ENCODE measurements around the gene ADGRV1.

The ADGRV1 gene

GRCh38 chr5:91178461-91178860 lies 619.9 kb downstream of the ADGRV1 start:
- DNase-seq: no peak

- DNase-seq: no peak
These were observed 620.4 kb downstream of the ADGRV1 start for GRCh38 chr5:91179018-91179417.

- no peak for DNase-seq
These were observed 621.9 kb downstream of the ADGRV1 start for GRCh38 chr5:91180506-91180905.

GRCh38 chr5:91182763-91183162 lies 624.2 kb downstream of the ADGRV1 start:
- DNase-seq: no peak

- DNase-seq: no peak
These were observed 625.1 kb downstream of the ADGRV1 start for GRCh38 chr5:91183743-91184142.

- DNase-seq: no peak
These were observed 627.5 kb downstream of the ADGRV1 start for GRCh38 chr5:91186101-91186500.

GRCh38 chr5:91187032-91187431 lies 628.4 kb downstream of the ADGRV1 start:
- DNase-seq: no peak

GRCh38 chr5:91188755-91189154 lies 630.2 kb downstream of the ADGRV1 start:
- no peak for DNase-seq

GRCh38 chr5:91189480-91190313 lies 631.1 kb downstream of the ADGRV1 start:
- no peak for DNase-seq

GRCh38 chr5:91190314-91190690 lies 631.7 kb downstream of the ADGRV1 start:
- DNase-seq: no peak

- DNase-seq: no peak
These were observed 636.3 kb downstream of the ADGRV1 start for GRCh38 chr5:91194824-91195381.

- DNase-seq: no peak
These were observed 642.1 kb downstream of the ADGRV1 start for GRCh38 chr5:91200692-91201091.

- no peak for DNase-seq
These were observed 647.5 kb downstream of the ADGRV1 start for GRCh38 chr5:91206103-91206502.

GRCh38 chr5:91206734-91207133 lies 648.1 kb downstream of the ADGRV1 start:
- DNase-seq: no peak

- no peak for DNase-seq
These were observed 648.7 kb downstream of the ADGRV1 start for GRCh38 chr5:91207248-91207647.

- no peak for DNase-seq
These were observed 653.6 kb downstream of the ADGRV1 start for GRCh38 chr5:91211997-91212713.

GRCh38 chr5:91212714-91213092 lies 654.1 kb downstream of the ADGRV1 start:
- no peak for DNase-seq

All from CD4-positive, alpha-beta T cell treated with Interleukin-17A for 4 hours (primary cell).